GM18870 (cell line): Measurements from ENCODE around the gene INTS15.

Source experiments
- ATAC-seq: cut with Tn5 transposase; IDR thresholded peaks from one replicate; pipeline ENCODE4 v1.9.1; 2021; ENCODE audit warnings: moderate library complexity; ENCODE audit not compliant: unreplicated experiment

INTS15 gene

DNA sequence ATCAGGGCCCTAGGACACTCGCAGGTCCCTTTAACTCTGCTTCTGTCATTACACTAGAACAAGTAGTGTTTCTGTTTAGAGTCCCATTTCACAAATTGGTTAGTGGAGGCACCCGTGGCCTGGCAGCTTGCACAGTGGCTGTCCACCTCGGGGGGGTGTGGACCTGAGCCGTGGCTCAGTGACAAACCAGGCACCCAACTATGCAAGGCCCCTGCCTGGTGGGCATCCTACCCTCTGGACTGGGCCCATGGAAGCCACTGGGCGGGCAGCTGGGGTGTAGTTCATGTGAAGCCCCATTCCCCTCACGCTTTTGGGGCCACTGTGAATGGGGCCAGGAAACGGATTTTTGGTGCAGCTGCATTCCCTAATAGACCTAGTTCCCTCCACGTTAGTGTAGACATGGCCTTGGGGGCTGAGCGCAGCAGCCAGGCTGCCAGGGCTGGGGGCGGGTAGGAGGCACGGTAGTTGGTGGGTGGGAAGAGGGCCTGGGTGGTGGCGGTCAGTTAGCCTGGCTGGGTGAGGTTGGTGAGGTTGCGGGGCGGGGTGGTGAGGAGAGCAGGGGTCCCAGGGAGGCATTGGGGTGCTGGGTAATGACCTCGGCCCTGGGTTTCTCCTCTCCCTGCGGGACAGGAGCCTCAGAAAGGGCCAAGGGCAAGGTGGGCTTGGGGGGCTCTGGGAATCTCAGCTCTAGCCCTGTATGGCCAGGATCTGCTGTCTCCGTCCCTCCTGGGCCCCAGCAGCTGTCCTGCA, 66.0 kb downstream of the INTS15 start:
- ATAC-seq, result no peak

DNA sequence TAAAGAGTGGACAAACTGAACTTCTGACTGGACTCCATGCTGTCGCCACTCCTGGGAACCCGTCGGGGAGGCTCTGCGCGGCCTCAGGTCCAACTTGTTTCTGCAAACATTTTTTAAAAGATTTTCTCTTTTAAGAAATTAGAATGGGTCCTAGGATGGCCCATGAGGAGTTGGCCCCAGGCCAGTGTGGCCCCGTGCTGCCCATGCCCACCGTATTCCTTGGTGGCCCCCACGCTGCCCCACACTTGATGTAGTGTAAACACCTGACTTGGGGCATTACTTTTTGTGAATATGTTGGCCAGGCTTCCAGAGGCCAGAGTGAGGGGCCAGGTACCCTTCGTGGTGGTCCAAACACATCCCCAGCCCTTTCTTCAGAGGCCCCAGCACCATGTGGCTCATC, 66.6 kb downstream of the INTS15 start:
- ATAC-seq, result no peak
